HTERT RPE-1 (cell line): ENCODE results near the gene ASB11.
"Not testable (repeated sequence)": the region's sequence is repeated elsewhere in the genome, so short reads cannot be mapped to it uniquely, and the experiment has no call there.

Source experiments
- in situ Hi-C: fragments of 300-500 bp; cut with MboI; formaldehyde crosslinking; loops from 4 replicates; pipeline ENCODE4 v1.14.3; 2020; ENCODE audit warnings: low sequenced_read_pairs

ASB11 gene

DNA sequence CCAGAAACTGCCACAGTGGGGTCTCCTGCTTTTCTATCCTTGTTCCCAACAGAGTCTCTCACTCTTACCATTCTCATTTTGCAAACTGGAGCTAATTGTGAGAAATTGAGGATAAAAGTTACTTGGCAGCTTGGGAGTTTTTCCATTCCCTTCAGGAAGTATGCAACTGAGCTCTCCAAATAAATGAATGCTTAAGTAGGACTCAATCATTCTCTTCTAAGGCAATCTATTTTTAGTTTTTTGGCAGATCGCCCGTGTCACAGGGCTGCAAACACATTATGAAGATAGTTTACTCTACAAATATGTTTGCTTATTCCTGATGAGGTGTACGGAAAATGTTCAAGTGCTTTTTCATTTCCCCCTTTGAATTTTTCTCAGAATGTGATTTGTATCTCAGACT, 5.3 kb downstream of the ASB11 start:
- in situ Hi-C loops = no loop called here

DNA sequence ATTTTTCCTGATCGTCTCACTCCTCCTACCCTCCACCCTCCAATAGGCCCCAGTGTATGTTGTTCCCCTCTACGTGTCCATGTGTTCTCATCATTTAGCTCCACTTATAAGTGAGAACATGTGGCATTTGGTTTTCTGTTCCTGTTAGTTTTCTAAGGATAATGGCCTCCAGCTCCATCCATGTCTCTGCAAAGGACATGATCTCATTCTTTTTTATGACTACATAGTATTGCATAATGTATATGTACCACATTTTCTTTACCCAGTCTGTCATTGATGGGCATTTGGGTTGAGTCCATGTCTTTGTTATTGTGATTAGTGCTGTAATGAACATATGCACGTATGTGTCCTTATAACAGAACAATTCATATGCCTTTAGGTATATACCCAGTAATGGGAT, 9.5 kb downstream of the ASB11 start:
- in situ Hi-C loops = not testable (repeated sequence)

DNA sequence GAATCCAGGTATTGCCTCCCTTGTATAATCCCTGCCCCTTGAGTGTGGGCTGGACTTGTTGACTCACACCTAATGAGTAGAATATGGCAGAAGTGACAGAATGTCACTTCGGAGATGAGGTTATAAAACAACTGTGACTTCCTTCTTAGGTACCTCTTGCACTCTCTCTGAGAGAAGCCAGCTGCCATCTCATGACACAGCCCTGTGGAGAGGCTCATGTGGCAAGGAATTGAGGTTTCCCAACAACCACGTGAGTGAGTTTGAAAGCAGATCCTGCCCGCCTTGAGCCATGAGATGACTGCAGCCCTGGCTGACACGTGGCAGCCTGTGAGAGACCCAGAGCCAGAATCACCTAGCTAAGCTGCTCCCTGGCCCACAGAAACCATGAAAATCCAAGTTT, 13.5 kb downstream of the ASB11 start:
- in situ Hi-C loops = no loop called here

DNA sequence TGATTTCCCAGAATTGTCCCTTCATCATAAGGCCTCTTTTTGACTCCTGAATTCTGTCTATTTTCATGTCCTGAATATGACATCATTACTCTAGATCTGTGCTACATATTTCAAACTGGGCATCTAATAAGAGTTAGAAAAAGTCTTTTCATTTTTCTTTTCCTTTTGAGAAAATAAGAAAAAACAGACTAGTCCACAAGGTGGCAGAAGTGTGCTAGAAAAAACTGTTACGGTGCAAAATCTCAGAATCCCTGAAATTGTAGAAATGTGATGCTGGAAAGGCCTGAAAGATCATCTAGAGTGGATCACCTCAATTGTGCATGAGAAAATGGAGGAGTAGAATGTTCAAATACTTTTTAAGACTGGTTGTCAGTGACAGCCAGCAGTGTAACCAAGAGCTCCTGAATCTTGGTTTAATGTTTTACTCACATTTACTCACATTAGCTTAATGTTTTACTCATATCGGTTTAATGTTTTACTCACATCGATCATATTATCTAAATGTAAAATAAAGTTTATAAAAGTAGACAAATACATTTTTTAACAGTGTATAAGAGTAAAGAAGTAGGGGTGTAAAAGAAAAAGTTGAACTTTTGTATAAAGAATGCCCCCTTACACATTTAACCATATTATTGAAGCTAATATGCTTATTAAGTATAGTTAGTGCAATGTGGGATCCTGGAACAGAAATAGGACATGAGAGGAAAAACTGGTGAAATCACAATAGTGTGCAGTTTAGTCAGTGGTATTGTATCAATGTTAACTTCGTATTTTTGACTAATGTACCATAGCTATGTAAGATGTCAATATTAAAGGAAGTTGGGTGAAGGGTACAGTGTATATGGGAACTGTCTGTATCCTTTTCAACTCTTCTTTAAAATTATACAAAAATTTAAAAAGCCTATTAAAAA, 15.2 kb downstream of the ASB11 start:
- in situ Hi-C loops = no loop called here

DNA sequence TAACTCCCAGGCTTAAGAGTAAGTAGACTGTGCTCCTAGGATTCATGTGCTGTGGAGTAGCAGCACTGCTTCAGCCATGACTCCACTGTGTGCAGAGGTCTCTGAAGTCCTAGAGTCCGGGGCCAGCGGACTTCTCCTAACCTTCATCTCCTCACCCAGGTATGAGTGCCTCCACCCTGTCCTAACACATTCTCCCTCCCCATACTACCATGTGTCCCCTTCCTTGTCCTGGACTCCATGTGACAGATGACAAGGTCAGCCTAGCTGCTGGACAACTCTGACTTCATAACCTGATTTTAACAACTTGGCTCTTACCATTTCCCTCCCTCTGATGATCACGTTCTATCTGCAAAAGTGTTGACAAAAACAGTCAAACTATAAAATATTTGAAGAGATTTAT, 16.7 kb downstream of the ASB11 start:
- in situ Hi-C loops = no loop called here

DNA sequence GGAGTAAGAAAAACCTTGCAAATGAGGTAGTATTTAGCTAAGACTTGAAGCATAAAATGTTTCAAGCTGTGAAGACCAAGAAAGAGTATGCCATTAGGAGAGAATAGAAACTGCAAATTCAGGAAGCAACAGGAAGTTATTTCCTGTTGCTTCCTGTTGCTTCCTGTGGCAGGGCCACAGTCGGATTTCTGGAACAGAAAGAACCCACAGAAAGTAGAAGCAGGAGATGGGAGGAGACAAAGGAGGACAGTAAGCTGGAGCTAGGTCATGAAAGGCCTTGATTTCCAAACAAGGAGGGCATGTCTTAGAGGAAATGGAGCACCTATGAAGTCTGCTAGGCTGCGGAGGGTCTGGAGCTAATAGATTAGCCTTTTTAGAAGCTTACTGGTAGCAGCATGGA, 17.2 kb downstream of the ASB11 start:
- in situ Hi-C loops = no loop called here

DNA sequence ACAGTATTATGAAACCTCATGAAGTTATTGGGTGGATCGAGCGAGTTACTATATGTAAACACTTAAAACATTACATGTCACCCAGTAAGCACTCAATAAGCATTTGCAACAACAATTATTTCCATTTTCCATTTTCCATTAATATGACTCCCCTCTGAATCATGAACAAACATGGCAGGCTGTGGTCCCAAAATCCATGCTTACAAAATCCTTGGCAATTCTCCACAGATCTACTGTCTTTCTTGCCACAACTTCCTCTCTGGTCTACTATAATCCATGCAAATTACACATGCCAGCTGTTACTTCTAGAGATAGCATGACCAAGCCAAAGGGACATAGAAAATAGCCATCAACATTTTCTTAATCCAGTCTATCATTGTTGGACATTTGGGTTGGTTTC, 22.0 kb downstream of the ASB11 start:
- in situ Hi-C loops = no loop called here

DNA sequence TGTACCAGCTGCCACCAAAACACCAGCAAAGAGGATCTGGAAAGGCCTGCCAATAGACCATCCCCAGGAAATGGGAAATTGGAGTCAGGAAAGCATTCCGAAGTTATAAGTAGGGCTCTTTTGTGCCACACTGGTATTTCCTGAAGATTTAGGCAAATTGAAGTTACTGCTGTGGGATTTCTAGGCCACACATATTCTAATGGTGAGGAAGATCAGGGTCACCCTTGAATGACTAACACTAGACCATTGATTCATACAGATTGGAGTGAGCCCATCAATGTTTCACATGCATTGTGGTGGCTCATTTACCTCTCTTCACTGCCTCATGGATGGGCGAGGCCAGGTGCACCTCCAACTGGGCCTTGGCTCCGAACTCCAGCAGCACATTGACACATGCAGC, 22.6 kb downstream of the ASB11 start:
- in situ Hi-C loops = no loop called here

DNA sequence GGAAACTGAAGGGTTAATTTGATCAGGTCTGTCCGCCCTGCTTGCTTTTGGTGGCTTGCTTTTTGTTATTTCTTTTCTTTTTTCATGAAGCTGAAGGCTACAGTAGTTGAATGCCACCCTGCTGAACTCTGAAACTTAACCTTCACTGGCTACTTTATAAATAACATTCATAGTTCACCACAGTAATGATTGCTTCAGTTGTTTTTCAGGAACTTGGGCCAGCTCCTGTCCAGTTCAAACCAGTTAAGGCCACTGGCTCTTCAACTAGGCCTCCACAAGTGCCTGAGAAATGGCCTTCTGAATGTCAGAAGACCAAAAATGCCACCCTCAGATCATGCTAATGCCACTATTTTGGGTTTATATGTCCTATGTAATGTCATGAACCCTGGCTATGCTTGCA, 37.8 kb downstream of the ASB11 start:
- in situ Hi-C loops = no loop called here

DNA sequence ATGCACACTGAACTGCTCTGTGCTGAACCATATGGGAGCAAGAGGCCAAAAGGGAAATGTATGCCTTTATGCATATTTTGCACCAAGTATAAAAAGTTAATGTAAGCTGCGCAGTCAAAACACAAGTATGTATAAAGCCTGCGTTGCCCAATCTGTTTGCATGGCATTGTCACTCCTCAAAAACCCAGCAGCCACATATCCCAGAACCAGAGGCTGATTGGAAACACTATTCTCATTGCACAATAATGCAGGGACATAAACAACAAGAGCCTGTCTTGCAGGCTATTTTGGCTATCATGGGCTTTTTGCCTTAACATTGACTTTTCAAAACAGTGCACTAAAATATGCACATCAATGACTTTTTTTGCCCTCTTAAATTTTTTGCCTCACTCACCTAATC, 40.5 kb downstream of the ASB11 start:
- in situ Hi-C loops = no loop called here

DNA sequence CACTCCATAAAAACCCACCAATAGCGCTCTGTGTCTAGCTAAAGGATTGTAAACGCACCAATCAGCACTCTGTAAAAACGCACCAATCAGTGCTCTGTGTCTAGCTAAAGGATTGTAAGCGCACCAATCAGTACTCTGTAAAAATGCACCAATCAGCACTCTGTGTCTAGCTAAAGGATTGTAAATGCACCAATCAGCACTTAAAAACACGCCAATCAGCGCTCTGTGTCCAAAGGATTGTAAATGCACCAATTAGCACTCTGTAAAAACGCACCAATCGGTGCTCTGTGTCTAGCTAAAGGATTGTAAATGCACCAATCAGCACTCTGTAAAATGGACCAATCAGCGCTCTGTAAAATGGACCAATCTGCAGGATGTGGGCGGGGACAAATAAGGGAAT, 42.2 kb downstream of the ASB11 start:
- in situ Hi-C loops = not testable (repeated sequence)

DNA sequence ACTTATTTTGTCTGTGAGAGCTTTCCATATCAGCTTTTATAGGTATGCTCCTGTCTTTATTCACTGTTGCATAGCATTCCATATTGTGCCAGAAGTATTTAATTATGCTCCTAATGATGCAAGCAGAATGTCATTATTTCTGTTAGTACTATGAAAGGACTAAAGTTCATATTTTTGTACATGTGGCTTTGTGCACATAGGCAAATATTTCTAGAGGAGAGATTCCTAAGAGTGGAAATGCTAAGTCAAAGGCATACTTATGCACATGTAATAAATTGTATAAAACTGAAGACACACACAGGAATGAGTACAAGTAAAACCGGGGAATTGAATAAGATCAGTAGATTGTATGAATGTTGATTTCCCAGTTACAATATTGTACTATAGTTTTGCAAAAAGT, 43.7 kb downstream of the ASB11 start:
- in situ Hi-C loops = no loop called here

DNA sequence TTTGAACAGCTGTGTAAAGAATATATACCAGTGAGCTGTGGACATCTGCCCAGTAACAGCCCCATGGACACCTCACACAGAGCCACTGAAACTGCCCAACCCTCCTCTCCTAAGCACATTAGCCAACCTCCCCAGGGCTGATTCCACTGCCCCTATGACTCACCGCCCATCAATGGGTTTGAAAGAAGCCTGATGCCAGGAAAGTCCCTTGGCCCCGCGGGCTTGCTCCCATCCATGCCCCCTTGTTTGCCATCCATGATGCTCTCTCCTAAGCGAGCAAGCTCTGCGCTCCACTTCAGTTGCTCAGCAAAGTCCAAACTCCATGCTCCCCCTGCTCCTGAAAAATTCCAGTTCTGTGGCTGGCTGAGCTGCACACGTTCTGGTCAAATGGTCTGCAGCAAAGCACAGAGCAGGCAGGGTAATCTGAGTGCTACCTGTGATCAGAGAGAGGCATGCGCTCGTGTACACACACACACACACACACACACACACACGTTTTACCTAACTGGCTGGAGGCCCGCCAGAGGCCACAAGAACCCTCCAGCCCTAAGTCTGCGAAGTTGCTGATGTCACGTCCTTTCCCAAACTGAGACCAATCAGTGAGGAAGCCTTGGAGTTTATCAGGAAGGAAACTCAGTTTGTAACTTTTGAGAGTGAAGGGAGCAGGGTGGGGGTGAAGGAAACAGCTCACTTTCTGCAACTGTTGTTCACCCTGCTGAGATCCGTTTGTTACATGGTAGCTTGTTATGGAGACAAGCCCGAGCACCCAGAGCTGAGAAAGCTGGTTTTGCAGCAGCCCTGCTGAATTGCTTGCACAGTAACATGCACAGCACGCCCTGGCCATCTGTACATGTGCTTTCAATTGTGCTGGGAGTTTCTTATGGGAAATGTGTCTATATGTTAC, 45.6 kb downstream of the ASB11 start, which contains the start of gene ASB9:
Gene ASB9 (minus strand): TSS at position 466 of the 904 bp plus-strand sequence. CDS start 209 bp downstream, at position 257.
- in situ Hi-C loops = no loop called here

DNA sequence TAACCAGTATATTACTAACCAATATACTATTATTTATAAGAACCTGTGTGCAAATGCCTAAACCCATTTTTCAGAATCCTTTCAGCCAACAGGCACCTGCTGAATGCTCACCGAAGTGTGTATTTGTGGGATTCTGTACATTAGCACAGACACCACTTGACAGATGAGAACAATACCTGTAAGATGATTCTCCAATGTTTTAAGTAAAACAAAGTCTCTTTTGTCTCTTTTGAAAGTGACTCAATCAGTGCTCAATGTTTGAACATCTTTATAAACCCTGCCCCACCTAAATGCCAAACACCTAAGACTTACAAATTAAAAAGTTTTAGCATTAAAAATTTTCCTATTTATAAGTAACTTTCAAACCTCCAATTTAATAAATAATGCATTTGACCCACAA, 46.3 kb downstream of the ASB11 start:
- in situ Hi-C loops = no loop called here

DNA sequence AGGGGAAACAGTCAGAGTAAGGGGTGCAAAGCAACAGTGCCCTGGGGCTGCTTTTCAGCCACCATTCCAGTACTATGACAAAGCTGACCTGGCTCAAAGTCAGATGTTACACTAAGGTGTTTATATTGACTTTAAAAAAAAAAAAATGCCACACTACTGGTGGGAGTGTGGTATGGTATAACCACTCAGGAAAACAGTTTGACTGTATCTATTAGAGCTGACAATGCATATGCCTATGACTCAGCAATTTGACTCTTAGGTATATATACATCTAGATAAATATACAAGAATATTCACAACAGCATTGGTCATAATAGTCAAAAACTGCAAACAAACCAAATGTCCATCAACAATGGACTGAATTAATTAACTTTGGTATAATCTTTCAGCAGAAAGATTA, 60.6 kb downstream of the ASB11 start:
- in situ Hi-C loops = no loop called here

DNA sequence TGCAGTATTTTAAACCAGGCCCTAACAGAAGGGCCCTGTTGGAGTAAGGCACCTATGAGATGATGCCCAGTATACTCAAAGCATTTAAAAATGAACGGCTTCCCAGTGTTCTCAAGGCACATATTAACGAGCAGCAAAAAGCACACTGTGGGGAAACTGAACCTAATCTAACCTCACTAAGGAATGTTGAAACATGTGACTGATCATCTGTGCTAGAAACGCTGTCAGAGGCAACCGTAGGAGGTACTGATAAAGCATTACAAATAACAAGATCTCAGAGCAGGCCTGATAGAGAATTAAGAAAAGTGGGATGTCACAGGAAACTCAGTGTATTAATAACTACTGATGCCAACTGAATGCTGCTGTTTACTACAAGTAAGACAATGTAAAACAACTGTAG, 69.5 kb downstream of the ASB11 start:
- in situ Hi-C loops = no loop called here

DNA sequence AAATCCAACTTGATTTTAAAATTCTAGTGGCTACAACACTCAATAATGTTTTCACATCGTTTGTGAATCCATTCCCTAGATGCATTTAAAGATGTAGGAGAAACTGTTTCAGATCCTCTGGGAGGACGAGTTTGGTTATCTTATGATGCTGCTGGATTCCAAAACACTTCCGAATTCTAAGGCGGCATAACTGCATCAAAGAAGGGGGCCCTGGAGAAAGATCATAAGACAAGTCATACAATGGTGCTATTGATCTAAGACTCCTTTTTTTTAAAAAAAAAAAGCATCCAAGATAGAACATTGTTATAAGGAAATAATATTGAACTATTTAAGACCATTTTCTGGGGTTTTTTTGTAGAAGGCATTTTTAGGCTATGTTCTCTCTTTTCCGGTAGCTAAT, 71.0 kb downstream of the ASB11 start:
- in situ Hi-C loops = no loop called here

DNA sequence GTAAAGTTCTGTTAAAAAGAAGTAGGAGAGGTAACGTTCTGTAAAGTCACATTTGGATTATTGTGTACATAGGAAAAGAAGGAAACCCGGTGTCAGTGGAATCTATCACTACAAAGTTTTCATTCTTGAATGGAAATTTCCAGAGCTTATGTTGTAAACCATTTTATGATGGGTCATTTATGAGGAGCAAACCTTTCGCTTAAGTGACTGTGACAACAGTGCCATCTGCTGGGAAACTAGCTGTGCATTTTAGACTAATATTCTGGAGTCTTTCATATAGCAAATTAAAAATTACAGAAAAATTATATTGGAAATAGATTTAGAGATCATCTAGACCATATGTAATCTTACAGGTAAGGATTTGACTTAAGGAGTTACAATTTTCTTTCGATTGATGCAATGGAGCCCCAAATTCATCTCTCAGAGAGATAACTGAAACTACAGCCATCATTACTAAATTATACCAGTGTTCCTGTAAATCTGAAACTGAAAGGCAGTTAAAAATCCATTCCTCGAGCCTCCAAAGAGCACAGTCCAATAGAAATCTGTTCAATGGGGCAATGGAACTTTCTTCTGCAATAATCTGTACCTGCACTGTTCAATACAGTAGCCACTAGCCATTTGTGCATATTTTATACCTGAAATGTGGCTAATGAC, 72.4 kb downstream of the ASB11 start:
- in situ Hi-C loops = no loop called here

DNA sequence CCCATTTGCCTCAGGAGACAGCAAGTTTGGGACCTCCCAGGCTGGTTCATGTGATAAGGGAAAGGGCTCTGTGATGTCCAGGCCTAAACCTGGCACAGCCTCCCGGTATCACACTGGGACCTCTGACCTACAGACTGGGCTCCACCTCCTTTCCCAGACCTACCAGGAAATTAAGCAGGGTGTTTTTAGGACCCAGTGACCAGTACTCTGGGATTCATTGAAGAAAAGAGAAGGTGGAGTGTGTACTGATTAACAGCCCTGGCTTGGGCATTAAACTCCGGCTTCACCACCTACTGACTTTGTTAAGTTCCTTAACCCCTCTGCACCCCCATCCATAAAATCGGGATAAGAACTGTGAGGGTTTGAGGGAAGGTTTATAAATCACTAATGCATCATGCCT, 74.1 kb downstream of the ASB11 start:
- in situ Hi-C loops = no loop called here

DNA sequence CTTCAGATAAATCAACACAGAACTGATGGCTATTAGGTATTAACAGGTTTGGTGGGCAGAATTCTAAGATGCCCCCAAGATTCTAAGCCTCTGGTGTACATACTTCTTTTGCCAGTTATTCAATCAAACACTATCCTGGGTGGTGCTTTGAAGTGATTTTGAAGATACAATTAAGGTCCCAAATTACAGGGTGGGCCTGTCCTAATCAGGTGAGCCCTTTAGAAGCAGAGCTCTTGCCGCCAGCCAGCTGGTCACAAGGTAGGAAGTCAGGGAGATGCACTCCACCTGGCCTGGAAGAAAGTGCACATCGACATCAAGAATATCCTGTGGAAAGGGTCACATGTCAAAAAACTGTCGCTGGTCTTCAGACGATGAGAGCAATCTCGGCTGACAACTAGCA, 75.0 kb downstream of the ASB11 start:
- in situ Hi-C loops = no loop called here

DNA sequence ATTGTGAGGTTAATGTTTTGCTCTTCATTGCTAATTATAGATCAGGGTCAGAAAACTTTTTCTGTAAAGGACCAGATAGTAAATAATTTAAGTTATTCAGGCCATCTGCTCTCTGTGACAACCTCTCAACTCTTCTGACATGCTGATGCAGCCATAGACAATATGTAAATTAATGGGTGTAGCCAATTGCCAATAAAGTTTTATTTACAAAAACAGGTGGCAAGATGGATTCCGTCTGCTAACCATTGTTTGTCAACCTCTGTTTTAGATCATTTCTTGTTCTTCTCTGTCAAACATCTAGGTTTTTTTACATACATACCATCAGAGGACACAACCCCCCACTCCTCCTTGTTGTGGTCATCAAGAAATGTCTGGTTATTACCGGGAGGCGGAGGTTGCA, 79.3 kb downstream of the ASB11 start:
- in situ Hi-C loops = no loop called here
